Endodermal cell (in vitro differentiated cells): ENCODE results near the gene PTGS1. TPM values are rescaled to one million over a fixed set of nuclear protein-coding genes. Genes with fewer than 3 reads are reported as not detected.

Experiments used
- DNase-seq: peaks from one replicate; pipeline ENCODE4 v3.0.0-alpha.2; 2017
- H3K27ac ChIP-seq: 2 replicates; pipeline ENCODE4 v1.5.1; 2013; ENCODE audit warnings: mild to moderate bottlenecking, low read depth, low read length, moderate library complexity
- H3K27me3 ChIP-seq: 2 replicates; pipeline ENCODE4 v1.6.1; 2013; ENCODE audit warnings: mild to moderate bottlenecking, low read length, moderate library complexity; ENCODE audit not compliant: insufficient read depth, control insufficient read depth, poor library complexity, severe bottlenecking
- H3K36me3 ChIP-seq: 2 replicates; pipeline ENCODE4 v1.7.0; 2013; ENCODE audit warnings: mild to moderate bottlenecking, low read length, moderate library complexity; ENCODE audit not compliant: control insufficient read depth, insufficient read depth
- H3K4me1 ChIP-seq: one replicate; pipeline ENCODE4 v1.7.0; 2013; ENCODE audit warnings: low read length; ENCODE audit not compliant: control insufficient read depth, insufficient read depth
- H3K4me3 ChIP-seq: 2 replicates; pipeline ENCODE4 v1.5.1; 2013; ENCODE audit warnings: mild to moderate bottlenecking, low read length, moderate library complexity
- H3K9ac ChIP-seq: 2 replicates; pipeline ENCODE4 v1.6.1; 2013; ENCODE audit warnings: mild to moderate bottlenecking, low read length, moderate library complexity; ENCODE audit not compliant: poor library complexity, severe bottlenecking; ENCODE audit errors: extremely low read depth
- H3K9me3 ChIP-seq: 2 replicates; pipeline ENCODE4 v1.6.1; 2013; ENCODE audit warnings: mild to moderate bottlenecking, low read length, moderate library complexity; ENCODE audit not compliant: control insufficient read depth
- H3K27ac Mint-ChIP-seq: 2 replicates; pipeline ENCODE4 v1.8.0; 2020; ENCODE audit warnings: mixed read lengths
- H3K27me3 Mint-ChIP-seq: 2 replicates; pipeline ENCODE4 v1.8.0; 2021; ENCODE audit warnings: mild to moderate bottlenecking, mixed read lengths; ENCODE audit not compliant: insufficient read depth
- H3K36me3 Mint-ChIP-seq: 2 replicates; pipeline ENCODE4 v1.8.0; 2020; ENCODE audit warnings: low read depth, mixed read lengths
- H3K4me1 Mint-ChIP-seq: 2 replicates; pipeline ENCODE4 v1.8.0; 2020; ENCODE audit warnings: mixed read lengths
- H3K4me3 Mint-ChIP-seq: 2 replicates; pipeline ENCODE4 v1.8.0; 2020; ENCODE audit warnings: mild to moderate bottlenecking, moderate library complexity, mixed read lengths
- H3K9me3 Mint-ChIP-seq: 2 replicates; pipeline ENCODE4 v1.8.0; 2020; ENCODE audit warnings: mild to moderate bottlenecking, mixed read lengths
- WGBS, 2 experiments: methylation state at CpG; one replicate each; pipeline versions ENCODE4 v1.1.5 to v1.1.7; 2013; ENCODE audit warnings: missing lambda C conversion rate in 2 of 2, mixed read lengths in 1 of 2; ENCODE audit not compliant: insufficient coverage in 1 of 2, insufficient read length in 1 of 2; 5-methylcytosine and 5-hydroxymethylcytosine counted together
- total RNA-seq, 2 donors: library from RNA; stranded (reverse); fragmentation: NEBNext Ultra II Directional in 1 of 2; extraction: Animal tissue kit (Norgen Biotek cat#: 25700) in 1 of 2; gene quantifications; 2 replicates in 1 of 2; 3 replicates in 1 of 2; pipeline ENCODE4 v1.2.1, GENCODE V29; 2021
- TF ChIP-seq, protein P1 (sequence below): fragments of 200-600 bp; sonication (generic); conservative IDR thresholded peaks from 2 replicates; pipeline ENCODE4 v1.5.0; 2021; ENCODE audit warnings: antibody characterized with exemption, mild to moderate bottlenecking

PTGS1 gene
- total RNA-seq, 2 donors from 2014 or later: 0.84 to 1.1 TPM

DNA sequence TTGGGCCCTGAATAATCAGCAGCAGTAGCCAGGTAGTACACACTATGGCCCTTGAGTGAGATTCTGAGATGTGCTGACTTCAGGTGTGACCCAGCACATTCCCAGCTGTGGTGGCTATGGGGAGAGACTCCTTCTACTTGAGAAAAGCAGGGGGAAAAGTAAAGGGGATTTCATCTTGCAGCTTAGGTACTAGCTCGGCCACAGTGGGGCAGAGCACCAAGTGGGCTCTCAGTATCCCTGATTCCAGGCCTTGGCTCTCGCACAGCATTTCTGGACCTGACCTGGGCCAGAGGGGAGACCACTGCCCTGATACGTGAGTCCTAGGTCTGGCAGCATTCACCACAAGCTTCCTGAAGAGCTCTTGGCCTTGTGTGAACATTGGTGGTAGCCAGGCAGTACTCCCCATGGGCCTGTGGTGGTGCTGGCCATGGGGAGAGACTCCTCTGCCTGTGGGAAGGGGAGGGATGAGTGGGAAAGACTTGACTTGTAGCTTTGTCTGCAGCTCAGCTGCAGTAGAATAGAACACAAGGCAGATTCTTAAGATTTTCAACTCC is 27.6 kb downstream of the PTGS1 start:
- WGBS, 2 experiments: 80 to 89% methylated on average over 2 to 3 of the region's 3 CpGs
- H3K9me3 ChIP-seq: no peaks in the 10 kb centered on the region
- H3K9ac ChIP-seq: no peak overlapping the region
- H3K27me3 ChIP-seq: no peaks in the 10 kb centered on the region
- Mint-ChIP-seq H3K9me3 (peaks cover 3% of the 10 kb centered on the region), H3K4me1 (peaks cover 14% of the 10 kb centered on the region), H3K36me3 (no peaks in the 10 kb centered on the region), H3K27me3 (peaks cover 39% of the 10 kb centered on the region), H3K27ac (peak overlapping the region; percentile 46), H3K4me3 (no peak overlapping the region)
- no peak overlapping the region for H3K27ac ChIP-seq
- H3K4me1 ChIP-seq: no peaks in the 10 kb centered on the region
- TF ChIP-seq, protein P1, sequence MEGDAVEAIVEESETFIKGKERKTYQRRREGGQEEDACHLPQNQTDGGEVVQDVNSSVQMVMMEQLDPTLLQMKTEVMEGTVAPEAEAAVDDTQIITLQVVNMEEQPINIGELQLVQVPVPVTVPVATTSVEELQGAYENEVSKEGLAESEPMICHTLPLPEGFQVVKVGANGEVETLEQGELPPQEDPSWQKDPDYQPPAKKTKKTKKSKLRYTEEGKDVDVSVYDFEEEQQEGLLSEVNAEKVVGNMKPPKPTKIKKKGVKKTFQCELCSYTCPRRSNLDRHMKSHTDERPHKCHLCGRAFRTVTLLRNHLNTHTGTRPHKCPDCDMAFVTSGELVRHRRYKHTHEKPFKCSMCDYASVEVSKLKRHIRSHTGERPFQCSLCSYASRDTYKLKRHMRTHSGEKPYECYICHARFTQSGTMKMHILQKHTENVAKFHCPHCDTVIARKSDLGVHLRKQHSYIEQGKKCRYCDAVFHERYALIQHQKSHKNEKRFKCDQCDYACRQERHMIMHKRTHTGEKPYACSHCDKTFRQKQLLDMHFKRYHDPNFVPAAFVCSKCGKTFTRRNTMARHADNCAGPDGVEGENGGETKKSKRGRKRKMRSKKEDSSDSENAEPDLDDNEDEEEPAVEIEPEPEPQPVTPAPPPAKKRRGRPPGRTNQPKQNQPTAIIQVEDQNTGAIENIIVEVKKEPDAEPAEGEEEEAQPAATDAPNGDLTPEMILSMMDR: peak; percentile 14
- no peak for DNase-seq
- no peak overlapping the region for H3K4me3 ChIP-seq
- H3K36me3 ChIP-seq: no peaks in the 10 kb centered on the region

DNA sequence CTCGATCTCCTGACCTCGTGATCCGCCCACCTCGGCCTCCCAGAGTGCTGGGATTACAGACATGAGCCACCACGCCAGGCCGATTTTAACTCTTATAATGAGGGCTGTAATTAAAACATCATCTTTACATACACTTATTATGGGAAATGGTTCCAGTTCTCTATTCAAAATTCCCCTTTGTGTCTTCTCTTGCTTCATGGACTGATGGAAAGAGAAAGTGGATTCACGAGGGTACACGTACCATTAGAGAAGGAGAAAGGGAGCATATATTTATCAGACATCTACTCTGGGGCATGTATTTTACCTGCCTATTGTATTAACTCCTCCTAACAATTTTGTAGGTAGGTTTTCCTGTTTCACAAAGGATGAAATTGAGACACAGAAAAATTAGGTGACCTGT is 31.1 kb downstream of the PTGS1 start:
- no peak overlapping the region for H3K4me3 Mint-ChIP-seq
- H3K27me3 Mint-ChIP-seq: peaks cover 51% of the 10 kb centered on the region
- WGBS, 2 experiments: 80 to 90% methylated on average over 1 to 8 of the region's 8 CpGs
- H3K4me1 ChIP-seq: no peaks in the 10 kb centered on the region
- H3K9me3 Mint-ChIP-seq: peaks cover 15% of the 10 kb centered on the region
- H3K36me3 ChIP-seq: no peaks in the 10 kb centered on the region
- peaks cover 11% of the 10 kb centered on the region for H3K27me3 ChIP-seq
- no peak overlapping the region for H3K9ac ChIP-seq
- no peak overlapping the region for H3K27ac Mint-ChIP-seq
- no peak for DNase-seq
- peaks cover 11% of the 10 kb centered on the region for H3K4me1 Mint-ChIP-seq
- H3K9me3 ChIP-seq: no peaks in the 10 kb centered on the region
- H3K27ac ChIP-seq: no peak overlapping the region
- TF ChIP-seq, protein P1: no peak
- no peak overlapping the region for H3K4me3 ChIP-seq
- H3K36me3 Mint-ChIP-seq: no peaks in the 10 kb centered on the region

DNA sequence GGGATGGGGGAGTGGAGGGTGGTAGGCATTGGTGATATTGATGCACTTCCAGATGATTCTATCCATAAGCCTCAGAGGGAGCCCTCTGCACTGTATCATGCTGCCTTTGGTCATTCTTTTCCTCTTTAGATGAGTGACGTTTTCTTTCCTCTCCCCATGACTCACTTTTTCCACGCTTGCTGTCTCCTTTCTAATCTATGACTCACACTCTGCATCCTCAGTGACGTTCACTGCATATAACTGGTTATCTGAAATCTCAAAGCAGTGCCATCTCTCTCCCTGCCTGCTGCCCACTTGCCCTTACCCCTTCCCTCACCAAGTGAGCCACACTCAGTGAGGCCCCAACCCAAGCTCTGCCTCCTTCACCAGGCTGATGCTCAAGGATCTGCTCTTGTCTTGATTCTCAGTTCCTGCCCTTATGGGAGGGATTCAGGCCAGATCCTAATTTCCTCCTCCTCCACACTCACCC is 31.6 kb downstream of the PTGS1 start:
- TF ChIP-seq, protein P1: no peak
- Histone ChIP-seq H3K27ac (no peak overlapping the region), H3K4me3 (no peak overlapping the region), H3K27me3 (peaks cover 17% of the 10 kb centered on the region), H3K36me3 (no peaks in the 10 kb centered on the region), H3K9ac (no peak overlapping the region), H3K4me1 (no peaks in the 10 kb centered on the region), H3K9me3 (no peaks in the 10 kb centered on the region)
- Mint-ChIP-seq H3K27ac (no peak overlapping the region), H3K4me1 (peaks cover 11% of the 10 kb centered on the region), H3K27me3 (peaks cover 54% of the 10 kb centered on the region), H3K4me3 (no peak overlapping the region), H3K36me3 (no peaks in the 10 kb centered on the region), H3K9me3 (peaks cover 15% of the 10 kb centered on the region)
- no peak for DNase-seq
- WGBS, 2 experiments: 37 to 52% methylated on average over 3 of the region's 3 CpGs
